ENCODE results near the gene FOXRED2.

DNA sequence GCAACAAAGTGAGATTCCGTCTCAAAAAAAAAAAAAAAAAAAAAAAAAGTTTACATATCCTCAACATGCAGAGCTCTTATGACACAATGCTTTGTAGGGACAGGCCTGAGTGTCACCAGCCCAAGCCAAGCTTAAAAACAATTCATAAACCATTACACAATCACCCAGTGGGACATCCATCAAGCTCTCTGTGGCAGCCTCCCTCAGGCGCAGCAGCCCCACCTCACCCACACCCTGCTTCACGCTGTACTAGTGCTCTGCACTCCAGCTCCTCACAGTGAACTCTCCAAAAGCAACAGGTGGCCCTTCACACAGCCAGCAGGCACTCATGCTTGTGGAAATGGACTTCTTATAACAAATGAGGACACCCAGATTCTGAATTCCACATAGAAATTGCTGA, 3.5 kb upstream of the FOXRED2 start:
- TF ChIP-seq CTCF (IDR thresholded peaks at IDR 0.05): no peak
- TF ChIP-seq POLR2A (IDR thresholded peaks at IDR 0.05): no peak

Data from Peyer's patch (tissue), 4 donors.